Measurements from ENCODE around the gene PES1. TPM values are rescaled to one million over a fixed set of nuclear protein-coding genes. Genes with fewer than 3 reads are reported as not detected.

PES1 gene
- total and polyA plus RNA-seq, 2 experiments from 2014 or later = 64.1 to 76.9 TPM

DNA sequence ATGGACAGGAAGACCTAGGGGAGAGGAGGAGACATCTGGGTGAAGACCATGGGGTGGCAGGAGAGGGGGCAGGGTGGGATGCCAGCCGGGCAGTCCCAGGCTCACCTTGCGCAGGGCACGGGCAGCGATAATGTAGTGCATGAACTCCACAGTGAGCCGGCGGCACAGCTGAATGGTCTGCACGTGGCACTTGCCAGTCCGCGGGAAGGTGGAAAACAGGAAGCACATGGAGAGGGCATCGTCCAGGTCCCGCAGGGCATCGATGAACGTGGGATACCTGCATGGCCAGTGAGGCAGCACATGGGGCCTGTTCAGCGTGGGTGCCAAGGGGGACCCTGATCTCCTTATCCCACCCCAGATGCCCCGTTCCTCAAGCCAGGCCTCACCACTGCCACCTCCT lies 7.3 kb downstream of the PES1 start:
- H3K4me3 Mint-ChIP-seq = no peak overlapping the region
- no peaks in the 10 kb centered on the region for H3K9me3 Mint-ChIP-seq
- no peak overlapping the region for H3K4me2 ChIP-seq
- H2AFZ ChIP-seq = no peak overlapping the region
- H3K4me1 ChIP-seq (ENCODE audit: insufficient read depth) = no peaks in the 10 kb centered on the region
- peaks cover 9% of the 10 kb centered on the region for H3K79me2 ChIP-seq (replicated peaks; ENCODE audit: insufficient read depth)
- DNase-seq (ENCODE audit: low spot score) (no peak), ATAC-seq (no peak)
- no peaks in the 10 kb centered on the region for H3F3A ChIP-seq (replicated peaks; ENCODE audit: low read depth)
- H3K27ac Mint-ChIP-seq = no peak overlapping the region
- no peaks in the 10 kb centered on the region; the same call in 1 of the 2 replicates for H4K20me1 ChIP-seq (replicated peaks; ENCODE audit: insufficient read depth)
- H3K4me3 ChIP-seq = no peak overlapping the region
- no peak overlapping the region for H3K27ac ChIP-seq (ENCODE audit: low read depth)
- no peaks in the 10 kb centered on the region for H3K9me2 ChIP-seq (ENCODE audit: insufficient read depth)
- H3K27me3 Mint-ChIP-seq (ENCODE audit: insufficient read depth, low read depth, poor library complexity) = peaks cover 5% of the 10 kb centered on the region
- H3K27me3 ChIP-seq (ENCODE audit: insufficient read depth) = no peaks in the 10 kb centered on the region
- H3K36me3 Mint-ChIP-seq (ENCODE audit: low read depth) = peaks cover 95% of the 10 kb centered on the region
- peaks cover 32% of the 10 kb centered on the region for H3K36me3 ChIP-seq (ENCODE audit: insufficient read depth)
- H3K4me1 Mint-ChIP-seq = no peaks in the 10 kb centered on the region; the same call in 2 of the 3 replicates
- TF ChIP-seq EZH2phosphoT487 (IDR thresholded peaks at IDR 0.05; ENCODE audit: unreplicated experiment) = no peak
- TF ChIP-seq, protein P1, sequence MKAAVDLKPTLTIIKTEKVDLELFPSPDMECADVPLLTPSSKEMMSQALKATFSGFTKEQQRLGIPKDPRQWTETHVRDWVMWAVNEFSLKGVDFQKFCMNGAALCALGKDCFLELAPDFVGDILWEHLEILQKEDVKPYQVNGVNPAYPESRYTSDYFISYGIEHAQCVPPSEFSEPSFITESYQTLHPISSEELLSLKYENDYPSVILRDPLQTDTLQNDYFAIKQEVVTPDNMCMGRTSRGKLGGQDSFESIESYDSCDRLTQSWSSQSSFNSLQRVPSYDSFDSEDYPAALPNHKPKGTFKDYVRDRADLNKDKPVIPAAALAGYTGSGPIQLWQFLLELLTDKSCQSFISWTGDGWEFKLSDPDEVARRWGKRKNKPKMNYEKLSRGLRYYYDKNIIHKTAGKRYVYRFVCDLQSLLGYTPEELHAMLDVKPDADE (IDR thresholded peaks at IDR 0.05) = no peak
- TF ChIP-seq EZH2 (IDR thresholded peaks at IDR 0.05; ENCODE audit: low read depth, unreplicated experiment) = no peak
- TF ChIP-seq JUNB (IDR thresholded peaks at IDR 0.05; ENCODE audit: unreplicated experiment) = no peak
- TF ChIP-seq ZNF331 (CRISPR knock-in tag; IDR thresholded peaks at IDR 0.05; ENCODE audit: low read depth) = no peak
- no peak for TF ChIP-seq NANOG (IDR thresholded peaks at IDR 0.05; ENCODE audit: borderline replicate concordance)
- no peak for TF ChIP-seq POLR2AphosphoS5 (IDR thresholded peaks at IDR 0.05; ENCODE audit: low read depth)
- TF ChIP-seq, protein P2, sequence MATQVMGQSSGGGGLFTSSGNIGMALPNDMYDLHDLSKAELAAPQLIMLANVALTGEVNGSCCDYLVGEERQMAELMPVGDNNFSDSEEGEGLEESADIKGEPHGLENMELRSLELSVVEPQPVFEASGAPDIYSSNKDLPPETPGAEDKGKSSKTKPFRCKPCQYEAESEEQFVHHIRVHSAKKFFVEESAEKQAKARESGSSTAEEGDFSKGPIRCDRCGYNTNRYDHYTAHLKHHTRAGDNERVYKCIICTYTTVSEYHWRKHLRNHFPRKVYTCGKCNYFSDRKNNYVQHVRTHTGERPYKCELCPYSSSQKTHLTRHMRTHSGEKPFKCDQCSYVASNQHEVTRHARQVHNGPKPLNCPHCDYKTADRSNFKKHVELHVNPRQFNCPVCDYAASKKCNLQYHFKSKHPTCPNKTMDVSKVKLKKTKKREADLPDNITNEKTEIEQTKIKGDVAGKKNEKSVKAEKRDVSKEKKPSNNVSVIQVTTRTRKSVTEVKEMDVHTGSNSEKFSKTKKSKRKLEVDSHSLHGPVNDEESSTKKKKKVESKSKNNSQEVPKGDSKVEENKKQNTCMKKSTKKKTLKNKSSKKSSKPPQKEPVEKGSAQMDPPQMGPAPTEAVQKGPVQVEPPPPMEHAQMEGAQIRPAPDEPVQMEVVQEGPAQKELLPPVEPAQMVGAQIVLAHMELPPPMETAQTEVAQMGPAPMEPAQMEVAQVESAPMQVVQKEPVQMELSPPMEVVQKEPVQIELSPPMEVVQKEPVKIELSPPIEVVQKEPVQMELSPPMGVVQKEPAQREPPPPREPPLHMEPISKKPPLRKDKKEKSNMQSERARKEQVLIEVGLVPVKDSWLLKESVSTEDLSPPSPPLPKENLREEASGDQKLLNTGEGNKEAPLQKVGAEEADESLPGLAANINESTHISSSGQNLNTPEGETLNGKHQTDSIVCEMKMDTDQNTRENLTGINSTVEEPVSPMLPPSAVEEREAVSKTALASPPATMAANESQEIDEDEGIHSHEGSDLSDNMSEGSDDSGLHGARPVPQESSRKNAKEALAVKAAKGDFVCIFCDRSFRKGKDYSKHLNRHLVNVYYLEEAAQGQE (IDR thresholded peaks at IDR 0.05; ENCODE audit: unreplicated experiment) = no peak
- TF ChIP-seq CREB1 (CRISPR knock-in tag; IDR thresholded peaks at IDR 0.05; ENCODE audit: low read depth) = no peak
- TF ChIP-seq STAT1 (IDR thresholded peaks at IDR 0.05; ENCODE audit: unreplicated experiment) = no peak
- TF ChIP-seq, protein P3, sequence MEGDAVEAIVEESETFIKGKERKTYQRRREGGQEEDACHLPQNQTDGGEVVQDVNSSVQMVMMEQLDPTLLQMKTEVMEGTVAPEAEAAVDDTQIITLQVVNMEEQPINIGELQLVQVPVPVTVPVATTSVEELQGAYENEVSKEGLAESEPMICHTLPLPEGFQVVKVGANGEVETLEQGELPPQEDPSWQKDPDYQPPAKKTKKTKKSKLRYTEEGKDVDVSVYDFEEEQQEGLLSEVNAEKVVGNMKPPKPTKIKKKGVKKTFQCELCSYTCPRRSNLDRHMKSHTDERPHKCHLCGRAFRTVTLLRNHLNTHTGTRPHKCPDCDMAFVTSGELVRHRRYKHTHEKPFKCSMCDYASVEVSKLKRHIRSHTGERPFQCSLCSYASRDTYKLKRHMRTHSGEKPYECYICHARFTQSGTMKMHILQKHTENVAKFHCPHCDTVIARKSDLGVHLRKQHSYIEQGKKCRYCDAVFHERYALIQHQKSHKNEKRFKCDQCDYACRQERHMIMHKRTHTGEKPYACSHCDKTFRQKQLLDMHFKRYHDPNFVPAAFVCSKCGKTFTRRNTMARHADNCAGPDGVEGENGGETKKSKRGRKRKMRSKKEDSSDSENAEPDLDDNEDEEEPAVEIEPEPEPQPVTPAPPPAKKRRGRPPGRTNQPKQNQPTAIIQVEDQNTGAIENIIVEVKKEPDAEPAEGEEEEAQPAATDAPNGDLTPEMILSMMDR (conservative IDR thresholded peaks at IDR 0.05; ENCODE audit: low read depth in 2 of 2) = no peak
- no peak for TF ChIP-seq ZNF114 (CRISPR knock-in tag; IDR thresholded peaks at IDR 0.05)
- TF ChIP-seq, protein P4, sequence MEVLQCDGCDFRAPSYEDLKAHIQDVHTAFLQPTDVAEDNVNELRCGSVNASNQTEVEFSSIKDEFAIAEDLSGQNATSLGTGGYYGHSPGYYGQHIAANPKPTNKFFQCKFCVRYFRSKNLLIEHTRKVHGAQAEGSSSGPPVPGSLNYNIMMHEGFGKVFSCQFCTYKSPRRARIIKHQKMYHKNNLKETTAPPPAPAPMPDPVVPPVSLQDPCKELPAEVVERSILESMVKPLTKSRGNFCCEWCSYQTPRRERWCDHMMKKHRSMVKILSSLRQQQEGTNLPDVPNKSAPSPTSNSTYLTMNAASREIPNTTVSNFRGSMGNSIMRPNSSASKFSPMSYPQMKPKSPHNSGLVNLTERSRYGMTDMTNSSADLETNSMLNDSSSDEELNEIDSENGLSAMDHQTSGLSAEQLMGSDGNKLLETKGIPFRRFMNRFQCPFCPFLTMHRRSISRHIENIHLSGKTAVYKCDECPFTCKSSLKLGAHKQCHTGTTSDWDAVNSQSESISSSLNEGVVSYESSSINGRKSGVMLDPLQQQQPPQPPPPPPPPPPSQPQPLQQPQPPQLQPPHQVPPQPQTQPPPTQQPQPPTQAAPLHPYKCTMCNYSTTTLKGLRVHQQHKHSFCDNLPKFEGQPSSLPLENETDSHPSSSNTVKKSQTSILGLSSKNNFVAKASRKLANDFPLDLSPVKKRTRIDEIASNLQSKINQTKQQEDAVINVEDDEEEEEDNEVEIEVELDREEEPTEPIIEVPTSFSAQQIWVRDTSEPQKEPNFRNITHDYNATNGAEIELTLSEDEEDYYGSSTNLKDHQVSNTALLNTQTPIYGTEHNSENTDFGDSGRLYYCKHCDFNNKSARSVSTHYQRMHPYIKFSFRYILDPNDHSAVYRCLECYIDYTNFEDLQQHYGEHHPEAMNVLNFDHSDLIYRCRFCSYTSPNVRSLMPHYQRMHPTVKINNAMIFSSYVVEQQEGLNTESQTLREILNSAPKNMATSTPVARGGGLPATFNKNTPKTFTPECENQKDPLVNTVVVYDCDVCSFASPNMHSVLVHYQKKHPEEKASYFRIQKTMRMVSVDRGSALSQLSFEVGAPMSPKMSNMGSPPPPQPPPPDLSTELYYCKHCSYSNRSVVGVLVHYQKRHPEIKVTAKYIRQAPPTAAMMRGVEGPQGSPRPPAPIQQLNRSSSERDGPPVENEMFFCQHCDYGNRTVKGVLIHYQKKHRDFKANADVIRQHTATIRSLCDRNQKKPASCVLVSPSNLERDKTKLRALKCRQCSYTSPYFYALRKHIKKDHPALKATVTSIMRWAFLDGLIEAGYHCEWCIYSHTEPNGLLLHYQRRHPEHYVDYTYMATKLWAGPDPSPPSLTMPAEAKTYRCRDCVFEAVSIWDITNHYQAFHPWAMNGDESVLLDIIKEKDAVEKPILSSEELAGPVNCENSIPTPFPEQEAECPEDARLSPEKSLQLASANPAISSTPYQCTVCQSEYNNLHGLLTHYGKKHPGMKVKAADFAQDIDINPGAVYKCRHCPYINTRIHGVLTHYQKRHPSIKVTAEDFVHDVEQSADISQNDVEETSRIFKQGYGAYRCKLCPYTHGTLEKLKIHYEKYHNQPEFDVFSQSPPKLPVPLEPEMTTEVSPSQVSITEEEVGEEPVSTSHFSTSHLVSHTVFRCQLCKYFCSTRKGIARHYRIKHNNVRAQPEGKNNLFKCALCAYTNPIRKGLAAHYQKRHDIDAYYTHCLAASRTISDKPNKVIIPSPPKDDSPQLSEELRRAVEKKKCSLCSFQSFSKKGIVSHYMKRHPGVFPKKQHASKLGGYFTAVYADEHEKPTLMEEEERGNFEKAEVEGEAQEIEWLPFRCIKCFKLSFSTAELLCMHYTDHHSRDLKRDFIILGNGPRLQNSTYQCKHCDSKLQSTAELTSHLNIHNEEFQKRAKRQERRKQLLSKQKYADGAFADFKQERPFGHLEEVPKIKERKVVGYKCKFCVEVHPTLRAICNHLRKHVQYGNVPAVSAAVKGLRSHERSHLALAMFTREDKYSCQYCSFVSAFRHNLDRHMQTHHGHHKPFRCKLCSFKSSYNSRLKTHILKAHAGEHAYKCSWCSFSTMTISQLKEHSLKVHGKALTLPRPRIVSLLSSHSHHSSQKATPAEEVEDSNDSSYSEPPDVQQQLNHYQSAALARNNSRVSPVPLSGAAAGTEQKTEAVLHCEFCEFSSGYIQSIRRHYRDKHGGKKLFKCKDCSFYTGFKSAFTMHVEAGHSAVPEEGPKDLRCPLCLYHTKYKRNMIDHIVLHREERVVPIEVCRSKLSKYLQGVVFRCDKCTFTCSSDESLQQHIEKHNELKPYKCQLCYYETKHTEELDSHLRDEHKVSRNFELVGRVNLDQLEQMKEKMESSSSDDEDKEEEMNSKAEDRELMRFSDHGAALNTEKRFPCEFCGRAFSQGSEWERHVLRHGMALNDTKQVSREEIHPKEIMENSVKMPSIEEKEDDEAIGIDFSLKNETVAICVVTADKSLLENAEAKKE (CRISPR knock-in tag; IDR thresholded peaks at IDR 0.05) = no peak

Data from GM23338 (cell line).